ENCODE measurements around the gene SAP30L.

DNA sequence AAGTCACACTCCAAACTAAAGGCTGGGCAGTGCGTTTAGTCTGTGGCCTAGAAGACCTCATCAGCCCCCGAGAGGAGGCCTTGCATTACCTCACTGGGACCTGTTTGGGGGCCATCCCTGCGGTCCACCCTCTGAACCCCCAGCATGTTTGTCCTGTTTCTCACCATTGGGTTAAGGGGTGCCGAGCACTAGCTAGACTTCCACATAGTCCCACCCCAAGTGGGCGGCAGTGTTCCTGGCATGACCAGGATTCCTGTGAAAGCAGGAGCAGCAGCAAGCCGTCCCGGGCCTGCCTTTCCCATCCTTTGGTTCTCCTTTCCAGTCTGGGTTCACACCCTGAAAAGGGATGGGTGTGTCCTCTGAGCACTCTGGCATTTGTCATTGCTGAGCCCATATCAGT is 26.6 kb upstream of the SAP30L start:
- TF ChIP-seq, protein P1, sequence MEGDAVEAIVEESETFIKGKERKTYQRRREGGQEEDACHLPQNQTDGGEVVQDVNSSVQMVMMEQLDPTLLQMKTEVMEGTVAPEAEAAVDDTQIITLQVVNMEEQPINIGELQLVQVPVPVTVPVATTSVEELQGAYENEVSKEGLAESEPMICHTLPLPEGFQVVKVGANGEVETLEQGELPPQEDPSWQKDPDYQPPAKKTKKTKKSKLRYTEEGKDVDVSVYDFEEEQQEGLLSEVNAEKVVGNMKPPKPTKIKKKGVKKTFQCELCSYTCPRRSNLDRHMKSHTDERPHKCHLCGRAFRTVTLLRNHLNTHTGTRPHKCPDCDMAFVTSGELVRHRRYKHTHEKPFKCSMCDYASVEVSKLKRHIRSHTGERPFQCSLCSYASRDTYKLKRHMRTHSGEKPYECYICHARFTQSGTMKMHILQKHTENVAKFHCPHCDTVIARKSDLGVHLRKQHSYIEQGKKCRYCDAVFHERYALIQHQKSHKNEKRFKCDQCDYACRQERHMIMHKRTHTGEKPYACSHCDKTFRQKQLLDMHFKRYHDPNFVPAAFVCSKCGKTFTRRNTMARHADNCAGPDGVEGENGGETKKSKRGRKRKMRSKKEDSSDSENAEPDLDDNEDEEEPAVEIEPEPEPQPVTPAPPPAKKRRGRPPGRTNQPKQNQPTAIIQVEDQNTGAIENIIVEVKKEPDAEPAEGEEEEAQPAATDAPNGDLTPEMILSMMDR (conservative IDR thresholded peaks at IDR 0.05): no peak
- no peak for TF ChIP-seq EZH2 (IDR thresholded peaks at IDR 0.05; ENCODE audit: low read depth)

All from PC-9 (cell line).